DND-41 (cell line): ENCODE results near the gene VHLL.

Experiments
- ATAC-seq: fragments of 200-7000 bp; cut with Tn5 transposase; 3 replicates; pipeline ENCODE4 v1.9.1; 2021; ENCODE audit warnings: low read depth; ENCODE audit not compliant: insufficient read depth
- DNase-seq: peaks from one replicate; pipeline ENCODE4 v3.0.0-alpha.2; 2020
- H2AFZ ChIP-seq: 2 replicates; pipeline ENCODE4 v1.6.0; 2012; ENCODE audit warnings: low read depth, low read length
- H3K27ac ChIP-seq: 2 replicates; pipeline ENCODE4 v1.5.1; 2012; ENCODE audit warnings: low read length, inconsistent platforms
- H3K27me3 ChIP-seq: fragments of 200-600 bp; sonication (generic); 2 replicates; pipeline ENCODE4 v1.6.0; 2012; ENCODE audit warnings: low read length, mild to moderate bottlenecking, inconsistent platforms; ENCODE audit not compliant: insufficient read depth, poor library complexity
- H3K36me3 ChIP-seq: 2 replicates; pipeline ENCODE4 v1.5.1; 2012; ENCODE audit warnings: low read length, inconsistent platforms; ENCODE audit not compliant: insufficient read depth
- H3K4me1 ChIP-seq: 2 replicates; pipeline ENCODE4 v1.5.1; 2012; ENCODE audit warnings: mild to moderate bottlenecking, low read length; ENCODE audit not compliant: insufficient read depth
- H3K4me2 ChIP-seq: 2 replicates; pipeline ENCODE4 v1.6.0; 2012; ENCODE audit warnings: mild to moderate bottlenecking, moderate library complexity, low read length, inconsistent platforms; ENCODE audit not compliant: insufficient read depth
- H3K4me3 ChIP-seq, 2 experiments: fragments of 200-600 bp in 1 of 2; shearing (Covaris generic) in 1 of 2; 2 replicates each; pipeline ENCODE4 v1.5.1; 2012 to 2016; ENCODE audit warnings: inconsistent platforms in 2 of 2, low read length in 2 of 2, mild to moderate bottlenecking in 2 of 2, low read depth in 1 of 2, moderate library complexity in 1 of 2
- H3K79me2 ChIP-seq: 2 replicates; pipeline ENCODE4 v1.6.0; 2012; ENCODE audit warnings: low read length, inconsistent platforms; ENCODE audit not compliant: insufficient read depth
- H3K9ac ChIP-seq: 2 replicates; pipeline ENCODE4 v1.6.0; 2012; ENCODE audit warnings: low read depth, mild to moderate bottlenecking, inconsistent platforms, low read length, moderate library complexity
- H3K9me3 ChIP-seq: 2 replicates; pipeline ENCODE4 v1.5.1; 2012; ENCODE audit warnings: low read length, moderate library complexity, mild to moderate bottlenecking, inconsistent platforms; ENCODE audit not compliant: insufficient read depth, severe bottlenecking
- H4K20me1 ChIP-seq: 2 replicates; pipeline ENCODE4 v1.6.0; 2012; ENCODE audit warnings: low read length; ENCODE audit not compliant: insufficient read depth
- CTCF ChIP-seq: IDR thresholded peaks from 2 replicates; pipeline ENCODE4 v1.5.1; 2012; ENCODE audit warnings: borderline replicate concordance, low read length, moderate library complexity, mild to moderate bottlenecking; ENCODE audit not compliant: poor library complexity, severe bottlenecking; ENCODE audit errors: extremely low read depth
- EZH2 ChIP-seq: IDR thresholded peaks from 3 replicates; pipeline ENCODE4 v1.6.1; 2012; ENCODE audit warnings: borderline replicate concordance, low read depth, mild to moderate bottlenecking, moderate library complexity, low read length, inconsistent platforms; ENCODE audit not compliant: severe bottlenecking

Gene VHLL

GRCh38 chr1:156295391-156295947 is 3.6 kb downstream of the VHLL start, which contains the start of gene GLMP:
TSS of gene GLMP (minus strand) at chr1:156295679. CDS start at chr1:156295645, 34 bp downstream.
- Histone ChIP-seq H3K9ac (peak within 1 kb of the TSS; percentile 65), H3K4me2 (peak within 1 kb of the TSS; percentile 89), H3K27ac (peak within 1 kb of the TSS; percentile 62), H4K20me1 (no peaks in the 10 kb centered on the region), H3K79me2 (peaks cover 9% of the 10 kb centered on the region), H2AFZ (peak within 1 kb of the TSS; percentile 89), H3K27me3 (no peaks in the 10 kb centered on the region), H3K36me3 (peaks cover 23% of the 10 kb centered on the region), H3K4me3 (peak within 1 kb of the TSS; percentile 54 to 75; a peak in 3 of 4 replicates), H3K4me1 (peaks cover 17% of the 10 kb centered on the region), H3K9me3 (no peaks in the 10 kb centered on the region)
- peak; percentile 85 for ATAC-seq
- TF ChIP-seq EZH2 = no peak
- TF ChIP-seq CTCF = no peak
- DNase-seq = peak; percentile 64

GRCh38 chr1:156293895-156294294 is 5.2 kb downstream of the VHLL start:
- no peak overlapping the region for H3K9ac ChIP-seq
- DNase-seq (no peak), ATAC-seq (no peak)

GRCh38 chr1:156293098-156293434 is 6.0 kb downstream of the VHLL start:
- DNase-seq = no peak
- Histone ChIP-seq H3K9ac (no peak overlapping the region), H3K36me3 (peaks cover 27% of the 10 kb centered on the region), H3K79me2 (peaks cover 9% of the 10 kb centered on the region), H3K4me3 (no peak overlapping the region), H3K27ac (no peak overlapping the region), H3K9me3 (no peaks in the 10 kb centered on the region), H3K4me1 (peaks cover 17% of the 10 kb centered on the region), H2AFZ (no peak overlapping the region), H3K27me3 (no peaks in the 10 kb centered on the region), H4K20me1 (no peaks in the 10 kb centered on the region), H3K4me2 (no peak overlapping the region)
- TF ChIP-seq CTCF = no peak
- no peak for TF ChIP-seq EZH2
- no peak for ATAC-seq

More at GRCh38 chr1:156293895-156294294, 5.2 kb downstream of the VHLL start:
- no peaks in the 10 kb centered on the region for H4K20me1 ChIP-seq
- peaks cover 9% of the 10 kb centered on the region for H3K79me2 ChIP-seq
- TF ChIP-seq CTCF (no peak), EZH2 (no peak)
- H3K4me1 ChIP-seq = peaks cover 17% of the 10 kb centered on the region
- H3K36me3 ChIP-seq = peaks cover 27% of the 10 kb centered on the region
- no peaks in the 10 kb centered on the region for H3K27me3 ChIP-seq
- no peak overlapping the region for H3K27ac ChIP-seq
- no peak overlapping the region for H2AFZ ChIP-seq
- H3K4me2 ChIP-seq = no peak overlapping the region
- H3K9me3 ChIP-seq = no peaks in the 10 kb centered on the region
- no peak overlapping the region for H3K4me3 ChIP-seq
